Loucy (cell line): ENCODE results near the gene E2F7.

Source experiments
- H2AFZ ChIP-seq: fragments of 200-600 bp; sonication (generic); 2 replicates; pipeline ENCODE4 v1.6.0; 2016; ENCODE audit warnings: antibody characterized with exemption, mild to moderate bottlenecking, low read length, moderate library complexity
- H3F3A ChIP-seq: fragments of 200-600 bp; 2 replicates; pipeline ENCODE4 v1.6.0; 2016; ENCODE audit warnings: antibody characterized with exemption, low read depth, mild to moderate bottlenecking
- H3K27me3 ChIP-seq: fragments of 200-600 bp; sonication (generic); 2 replicates; pipeline ENCODE4 v1.6.1; 2014; ENCODE audit warnings: low read length, mild to moderate bottlenecking; ENCODE audit not compliant: insufficient read depth, poor library complexity, severe bottlenecking
- H3K36me3 ChIP-seq: fragments of 200-600 bp; sonication (generic); 2 replicates; pipeline ENCODE4 v1.6.1; 2016; ENCODE audit warnings: low read length; ENCODE audit not compliant: insufficient read depth
- H3K4me1 ChIP-seq: fragments of 200-600 bp; sonication (generic); 2 replicates; pipeline ENCODE4 v1.5.1; 2014; ENCODE audit warnings: low read length, mild to moderate bottlenecking; ENCODE audit not compliant: insufficient read depth, poor library complexity, severe bottlenecking
- H3K4me2 ChIP-seq: fragments of 200-600 bp; sonication (generic); 2 replicates; pipeline ENCODE4 v1.6.0; 2014; ENCODE audit warnings: antibody characterized with exemption, low read length, low read depth, mild to moderate bottlenecking; ENCODE audit not compliant: poor library complexity, severe bottlenecking
- H3K4me3 ChIP-seq: fragments of 200-600 bp; sonication (generic); 2 replicates; pipeline ENCODE4 v1.5.1; 2014; ENCODE audit warnings: low read length, mild to moderate bottlenecking, mixed read lengths; ENCODE audit not compliant: poor library complexity, severe bottlenecking
- H3K79me2 ChIP-seq: fragments of 200-600 bp; sonication (generic); 2 replicates; pipeline ENCODE4 v1.6.1; 2014; ENCODE audit warnings: low read length; ENCODE audit not compliant: insufficient read depth
- H3K9ac ChIP-seq: fragments of 200-600 bp; sonication (generic); 2 replicates; pipeline ENCODE4 v1.6.0; 2014; ENCODE audit warnings: mild to moderate bottlenecking, low read depth, low read length, moderate library complexity; ENCODE audit not compliant: poor library complexity, severe bottlenecking
- H3K9me2 ChIP-seq: fragments of 200-600 bp; sonication (generic); replicated peaks from 2 replicates; pipeline ENCODE4 v1.6.1; 2016; ENCODE audit warnings: low read depth, low read length, mixed read lengths
- H3K9me3 ChIP-seq: fragments of 200-600 bp; sonication (generic); 2 replicates; pipeline ENCODE4 v1.6.1; 2014; ENCODE audit warnings: mild to moderate bottlenecking, antibody characterized with exemption, low read length, low read depth; ENCODE audit not compliant: insufficient read depth
- H4K20me1 ChIP-seq: fragments of 200-600 bp; sonication (generic); 2 replicates; pipeline ENCODE4 v1.6.0; 2014; ENCODE audit warnings: antibody characterized with exemption, low read length, mild to moderate bottlenecking; ENCODE audit not compliant: insufficient read depth, poor library complexity, severe bottlenecking
- CTCF ChIP-seq: fragments of 200-600 bp; sonication (generic); conservative IDR thresholded peaks from 2 replicates; pipeline ENCODE4 v1.5.1; 2014; ENCODE audit warnings: mild to moderate bottlenecking, antibody characterized with exemption, low read length
- EZH2phosphoT487 ChIP-seq: fragments of 200-600 bp; IDR thresholded peaks from 2 replicates; pipeline ENCODE4 v1.6.1; 2018; ENCODE audit warnings: antibody characterized with exemption, mild to moderate bottlenecking, moderate library complexity, borderline replicate concordance

E2F7 gene

GRCh38 chr12:77045183-77045582 lies 20.2 kb downstream of the E2F7 start:
- Histone ChIP-seq H3K9ac (no peak overlapping the region), H3K4me2 (no peak overlapping the region), H3K4me1 (no peaks in the 10 kb centered on the region), H2AFZ (no peak overlapping the region), H3K9me2 (no peaks in the 10 kb centered on the region), H3K27me3 (no peaks in the 10 kb centered on the region), H4K20me1 (no peaks in the 10 kb centered on the region), H3K79me2 (no peaks in the 10 kb centered on the region), H3K4me3 (no peak overlapping the region), H3K36me3 (peaks cover 89% of the 10 kb centered on the region), H3F3A (no peaks in the 10 kb centered on the region), H3K9me3 (no peaks in the 10 kb centered on the region)
- TF ChIP-seq EZH2phosphoT487 = no peak

GRCh38 chr12:77044721-77045120 lies 20.6 kb downstream of the E2F7 start:
- TF ChIP-seq EZH2phosphoT487 (no peak), CTCF (no peak)
- no peaks in the 10 kb centered on the region for H4K20me1 ChIP-seq
- H3K9ac ChIP-seq = no peak overlapping the region
- no peaks in the 10 kb centered on the region for H3K4me1 ChIP-seq
- H3K9me2 ChIP-seq = no peaks in the 10 kb centered on the region
- no peak overlapping the region for H3K4me3 ChIP-seq
- H3K4me2 ChIP-seq = no peak overlapping the region
- H3F3A ChIP-seq = no peaks in the 10 kb centered on the region
- no peaks in the 10 kb centered on the region for H3K27me3 ChIP-seq
- no peaks in the 10 kb centered on the region for H3K9me3 ChIP-seq
- no peak overlapping the region for H2AFZ ChIP-seq
- H3K79me2 ChIP-seq = no peaks in the 10 kb centered on the region
- H3K36me3 ChIP-seq = peaks cover 93% of the 10 kb centered on the region

GRCh38 chr12:77042833-77043232 lies 22.5 kb downstream of the E2F7 start:
- H3K9me2 ChIP-seq = no peaks in the 10 kb centered on the region
- H3K79me2 ChIP-seq = no peaks in the 10 kb centered on the region
- no peaks in the 10 kb centered on the region for H3K4me1 ChIP-seq
- peaks cover 4% of the 10 kb centered on the region; the same call in 1 of the 2 replicates for H3K9me3 ChIP-seq
- H3K4me3 ChIP-seq = no peak overlapping the region
- H2AFZ ChIP-seq = no peak overlapping the region
- H3F3A ChIP-seq = no peaks in the 10 kb centered on the region
- H3K4me2 ChIP-seq = no peak overlapping the region
- TF ChIP-seq EZH2phosphoT487 (no peak), CTCF (no peak)
- H4K20me1 ChIP-seq = no peaks in the 10 kb centered on the region
- no peak overlapping the region for H3K9ac ChIP-seq
- no peaks in the 10 kb centered on the region for H3K27me3 ChIP-seq
- H3K36me3 ChIP-seq = peaks cover 90% of the 10 kb centered on the region

GRCh38 chr12:77040231-77040630 lies 25.1 kb downstream of the E2F7 start:
- H4K20me1 ChIP-seq = no peaks in the 10 kb centered on the region
- TF ChIP-seq EZH2phosphoT487 = no peak
- no peak for TF ChIP-seq CTCF
- no peak overlapping the region for H2AFZ ChIP-seq
- H3K4me3 ChIP-seq = no peak overlapping the region
- peaks cover 65% of the 10 kb centered on the region; the same call in 1 of the 2 replicates for H3K36me3 ChIP-seq
- no peaks in the 10 kb centered on the region for H3K27me3 ChIP-seq
- H3K9me2 ChIP-seq = no peaks in the 10 kb centered on the region
- peaks cover 4% of the 10 kb centered on the region; the same call in 1 of the 2 replicates for H3K9me3 ChIP-seq
- no peak overlapping the region for H3K9ac ChIP-seq
- H3K4me2 ChIP-seq = no peak overlapping the region
- no peaks in the 10 kb centered on the region for H3K4me1 ChIP-seq
- H3K79me2 ChIP-seq = no peaks in the 10 kb centered on the region
- H3F3A ChIP-seq = no peaks in the 10 kb centered on the region
